ENCODE results near the gene SYNM.

SYNM gene

DNA sequence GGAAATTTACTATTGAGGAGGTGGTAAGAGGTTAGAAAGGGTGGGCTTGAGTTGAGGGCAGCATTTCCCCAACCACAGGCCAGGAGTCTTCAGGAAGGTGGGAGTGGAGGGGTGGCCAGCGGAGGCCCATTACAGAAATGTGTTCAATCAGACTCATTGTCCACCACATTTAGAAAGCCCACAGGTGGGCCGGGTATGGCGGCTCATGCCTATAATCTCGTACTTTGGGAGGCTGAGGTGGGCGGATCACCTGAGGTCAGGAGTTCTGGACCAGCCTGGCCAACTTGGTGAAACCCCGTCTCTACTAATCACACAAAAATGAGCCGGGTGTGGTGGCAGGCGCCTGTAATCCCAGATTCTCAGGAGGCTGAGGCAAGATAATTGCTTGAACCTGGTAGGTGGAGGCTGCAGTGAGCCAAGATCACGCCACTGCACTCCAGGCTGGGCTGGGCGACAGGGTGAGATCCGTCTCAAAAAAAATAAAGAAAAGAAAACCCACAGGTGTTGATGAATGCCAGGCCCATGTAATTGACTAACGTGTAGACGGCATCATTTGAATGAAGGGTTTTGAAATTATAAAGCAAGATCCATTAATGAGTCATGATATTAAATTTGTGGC, 12.2 kb upstream of the SYNM start:
- no peak for DNase-seq (ENCODE audit: low spot score)
- ChIA-PET CTCF (no interaction called here), POLR2A (ENCODE audit: low non-redundant PET) (no interaction called here)
- peak overlapping the region; percentile 27 for H3K27ac ChIP-seq
- no peak for TF ChIP-seq CTCF (conservative IDR thresholded peaks at IDR 0.05; ENCODE audit: low read depth)

DNA sequence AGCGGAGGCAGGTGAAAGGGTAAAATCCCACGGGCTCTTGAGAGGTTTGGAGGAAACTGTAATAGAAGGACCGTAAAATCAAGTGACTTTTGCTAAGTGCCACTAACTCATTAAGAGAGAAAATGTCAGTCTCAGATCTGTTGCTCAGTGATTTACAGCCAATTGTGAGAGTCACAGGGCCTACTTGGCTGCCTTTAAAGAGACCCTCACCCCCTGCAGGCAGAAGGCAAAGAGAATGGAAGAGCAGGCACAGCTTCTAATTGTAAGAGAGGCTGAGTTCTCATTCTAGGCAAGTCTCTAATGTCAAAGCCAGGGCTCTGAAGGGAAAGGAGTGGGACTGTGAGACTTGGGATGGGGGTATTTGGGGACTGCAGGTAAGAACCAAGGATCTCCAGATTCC, 9.3 kb upstream of the SYNM start:
- CTCF ChIA-PET = interaction anchor here (0.6 kb wide), 1 partner anchor 1060 kb away, joined by 4 read pairs; no protein-coding TSS in a partner anchor
- POLR2A ChIA-PET (ENCODE audit: low non-redundant PET) = no interaction called here
- no peak for DNase-seq (ENCODE audit: low spot score)
- no peak overlapping the region for H3K27ac ChIP-seq
- TF ChIP-seq CTCF (conservative IDR thresholded peaks at IDR 0.05; ENCODE audit: low read depth) = no peak

DNA sequence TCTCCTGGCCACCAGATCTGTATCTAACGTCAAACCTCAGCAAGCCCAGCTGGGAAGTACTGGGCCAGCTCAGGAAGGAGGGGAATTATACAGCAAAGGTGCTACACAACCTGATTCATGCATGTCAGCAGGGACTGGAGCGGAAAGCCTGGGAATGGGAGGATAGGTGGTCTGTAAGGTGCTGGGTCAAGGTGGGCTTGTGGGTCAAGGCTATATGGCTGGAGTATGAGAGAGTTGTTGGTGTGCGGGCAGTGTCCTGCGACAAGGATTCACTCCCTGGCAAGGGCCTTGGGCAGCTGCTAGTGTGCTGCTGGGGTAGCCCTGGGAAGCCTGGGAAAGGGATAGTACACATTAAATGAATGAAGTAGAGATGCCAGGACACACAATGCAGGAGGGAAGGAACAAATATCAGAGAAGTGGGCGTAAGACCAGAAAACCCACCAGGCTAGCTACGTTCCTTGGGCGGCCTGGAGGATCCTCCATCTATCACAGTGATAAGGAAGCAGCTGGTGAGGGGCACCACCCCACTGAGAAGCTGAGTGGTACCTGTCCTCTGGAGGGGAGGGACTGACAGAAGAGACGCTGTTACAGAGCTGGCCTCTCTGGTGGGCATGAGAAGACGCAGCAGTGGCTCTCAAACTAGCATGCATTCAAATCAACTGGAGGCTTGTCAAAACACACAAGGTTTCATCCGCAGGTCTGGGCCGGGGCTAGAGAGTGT, 8.5 kb upstream of the SYNM start:
- TF ChIP-seq CTCF (conservative IDR thresholded peaks at IDR 0.05; ENCODE audit: low read depth) = no peak
- CTCF ChIA-PET = interaction anchor here (0.6 kb wide), 3 partner anchors 106 to 1361 kb away, joined by 4 read pairs; no protein-coding TSS in a partner anchor
- H3K27ac ChIP-seq = no peak overlapping the region
- no peak for DNase-seq (ENCODE audit: low spot score)
- POLR2A ChIA-PET (ENCODE audit: low non-redundant PET) = no interaction called here

- ChIA-PET POLR2A (ENCODE audit: low non-redundant PET) (no interaction called here), CTCF (interaction anchor here (0.6 to 0.7 kb wide), 2 partner anchors 86 to 1361 kb away, joined by 3 to 4 read pairs; no protein-coding TSS in a partner anchor)
- DNase-seq (ENCODE audit: low spot score) = peak; percentile 30
- TF ChIP-seq CTCF (conservative IDR thresholded peaks at IDR 0.05; ENCODE audit: low read depth) = no peak
- H3K27ac ChIP-seq = no peak overlapping the region
Observed at GRCh38 chr15:99096894-99097426, 7.9 kb upstream of the SYNM start.

GRCh38 chr15:99097441-99098410, 7.2 kb upstream of the SYNM start:
- H3K27ac ChIP-seq = no peak overlapping the region
- ChIA-PET CTCF (interaction anchor here (0.7 kb wide), 2 partner anchors 86 to 551 kb away, joined by 3 to 4 read pairs; no protein-coding TSS in a partner anchor), POLR2A (ENCODE audit: low non-redundant PET) (no interaction called here)
- DNase-seq (ENCODE audit: low spot score) = no peak
- TF ChIP-seq CTCF (conservative IDR thresholded peaks at IDR 0.05; ENCODE audit: low read depth) = no peak

GRCh38 chr15:99098426-99098825, 6.5 kb upstream of the SYNM start:
- no peak for DNase-seq (ENCODE audit: low spot score)
- POLR2A ChIA-PET (ENCODE audit: low non-redundant PET) = no interaction called here
- no peak for TF ChIP-seq CTCF (conservative IDR thresholded peaks at IDR 0.05; ENCODE audit: low read depth)
- CTCF ChIA-PET = interaction anchor here (0.7 kb wide), 1 partner anchor 551 kb away, joined by 4 read pairs; no protein-coding TSS in a partner anchor
- no peak overlapping the region for H3K27ac ChIP-seq
